Esophagus mucosa (tissue), 1 donor: ENCODE results near the gene EFCAB11. TPM values are rescaled to one million over a fixed set of nuclear protein-coding genes. Genes with fewer than 3 reads are reported as not detected.
A peak's percentile ranks its signal among the peaks of the same experiment; 100 is the strongest.

Experiments
- ATAC-seq: fragments of 200-7000 bp; cut with Tn5 transposase; one replicate; pipeline ENCODE4 v1.9.1; 2020
- total RNA-seq: library from RNA; stranded (reverse); gene quantifications from one replicate; pipeline ENCODE4 v1.2.4, GENCODE V29; 2023
- donor health status: DM: yes; HTN: yes; CAD: no.

The EFCAB11 gene
- total RNA-seq, 1 donor from 2014 or later, result 9.0 TPM

DNA sequence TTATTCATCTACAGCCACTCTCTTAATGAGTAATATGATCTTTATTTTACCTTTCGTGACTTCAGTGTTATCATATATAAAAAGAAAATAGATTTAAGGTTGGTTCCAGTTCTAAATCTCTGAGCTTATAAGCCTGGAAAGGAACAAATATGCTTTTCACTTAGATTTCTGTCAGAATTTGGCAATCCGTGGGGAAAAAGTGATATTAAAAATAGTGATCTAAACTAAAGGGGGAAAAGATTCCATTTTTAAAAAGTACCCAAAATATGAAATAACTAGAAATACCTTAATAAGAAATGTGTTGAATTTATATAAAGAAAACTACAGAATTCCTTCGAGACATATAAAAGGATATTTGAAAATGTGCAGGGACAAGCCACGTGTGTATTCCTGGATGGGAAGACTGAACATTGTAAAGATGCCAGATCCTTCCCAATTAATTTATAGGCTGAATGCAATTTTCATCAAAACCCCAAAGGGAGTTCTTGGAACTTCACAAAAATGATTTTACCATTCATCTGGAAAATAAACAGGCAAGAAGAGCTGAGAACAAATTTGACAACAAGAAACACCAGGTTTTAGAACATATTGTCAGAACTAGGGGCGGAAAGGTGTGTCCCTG lies 142.5 kb downstream of the EFCAB11 start:
- ATAC-seq, result no peak

DNA sequence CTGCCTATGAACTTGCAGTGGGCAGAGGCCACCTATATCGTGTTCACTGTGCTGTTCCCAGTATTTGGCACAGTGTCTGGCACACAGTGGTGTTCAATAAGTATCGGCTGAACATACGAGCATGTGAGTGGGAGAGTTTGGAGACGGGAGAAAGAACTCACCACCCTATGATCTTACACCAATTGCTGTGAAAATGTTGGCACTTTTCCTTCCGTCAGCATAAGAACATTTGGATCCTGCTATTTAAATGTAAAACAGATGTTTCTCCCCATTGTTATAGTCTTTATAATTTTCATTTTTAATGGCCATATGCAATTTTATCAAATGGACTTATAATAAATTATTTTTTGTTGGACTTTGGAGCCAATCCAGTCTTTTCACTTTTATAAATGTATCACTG lies 144.4 kb downstream of the EFCAB11 start:
- no peak for ATAC-seq

DNA sequence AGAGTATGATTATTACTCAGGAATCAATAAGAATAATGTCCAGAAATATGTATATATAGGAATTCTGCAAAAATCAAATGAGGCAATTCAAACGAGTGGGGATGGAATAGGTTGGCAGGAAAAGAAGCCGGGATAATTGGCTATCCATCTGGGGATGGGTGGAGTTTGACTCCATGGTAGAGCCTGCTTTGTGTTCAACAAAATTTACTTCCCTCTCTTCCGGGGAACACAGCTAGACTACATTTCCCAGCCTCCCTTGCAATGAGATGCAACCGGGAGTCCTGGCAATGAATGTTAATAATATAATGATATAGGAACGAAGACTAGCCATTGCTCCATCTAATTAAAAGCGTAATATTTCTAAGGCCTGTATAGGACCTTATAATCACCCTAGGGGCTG lies 146.6 kb downstream of the EFCAB11 start:
- ATAC-seq, result no peak

DNA sequence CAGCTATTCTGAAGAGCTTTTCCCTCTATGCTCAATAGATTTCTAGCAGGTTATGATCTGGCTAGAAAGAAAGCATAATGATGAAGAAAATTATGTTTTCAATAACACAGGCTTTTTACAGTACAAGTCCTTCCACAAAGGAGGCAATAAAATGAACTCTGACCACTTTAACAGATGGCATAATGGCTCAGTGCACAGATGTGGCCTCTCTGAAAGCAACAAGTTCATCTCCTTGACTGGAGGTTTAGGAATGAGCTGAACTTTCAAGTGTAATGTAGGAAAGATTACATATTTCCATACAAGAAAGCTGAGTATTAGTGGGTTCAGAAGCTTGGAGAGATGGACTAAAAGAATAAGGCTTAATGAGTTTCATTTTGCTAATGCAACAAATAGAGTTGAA lies 147.4 kb downstream of the EFCAB11 start:
- no peak for ATAC-seq

DNA sequence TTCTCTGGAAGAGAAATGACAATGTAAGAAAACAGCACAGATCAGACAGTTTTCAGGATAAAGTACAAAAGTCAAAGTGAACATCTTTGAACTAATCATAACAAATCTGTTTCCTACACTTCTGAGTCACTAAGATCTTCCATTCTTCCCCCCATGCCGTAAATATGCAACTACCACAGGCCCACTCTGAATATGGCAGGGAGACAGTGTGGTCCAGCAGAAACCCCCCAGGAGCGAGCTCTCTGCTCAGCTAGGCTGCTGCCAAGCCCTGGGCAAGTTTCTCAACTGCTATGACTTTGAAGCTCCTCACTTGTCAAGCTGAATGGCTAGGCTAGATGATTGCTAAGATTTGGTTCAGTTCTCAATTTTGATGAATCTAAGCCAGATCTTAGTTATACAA lies 148.1 kb downstream of the EFCAB11 start:
- ATAC-seq, result no peak

DNA sequence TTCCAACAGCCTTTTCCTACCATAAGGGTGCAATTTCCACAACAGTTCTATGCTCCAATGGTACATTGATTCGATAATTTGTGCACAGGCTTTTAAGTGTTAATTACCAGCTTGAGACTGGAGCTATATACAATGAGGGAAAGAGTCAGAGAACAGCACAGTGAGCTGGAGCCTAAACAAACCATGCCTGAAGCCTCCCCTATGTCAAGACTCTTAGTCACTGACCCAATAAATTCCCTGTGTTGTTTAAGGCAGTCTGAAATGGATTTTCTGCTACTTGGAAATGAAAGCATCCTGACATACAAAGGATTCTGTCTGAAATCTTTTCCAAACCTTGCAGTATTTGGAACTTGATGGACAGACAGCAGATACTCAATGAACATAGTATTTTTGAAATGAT lies 149.0 kb downstream of the EFCAB11 start:
- ATAC-seq, result no peak

DNA sequence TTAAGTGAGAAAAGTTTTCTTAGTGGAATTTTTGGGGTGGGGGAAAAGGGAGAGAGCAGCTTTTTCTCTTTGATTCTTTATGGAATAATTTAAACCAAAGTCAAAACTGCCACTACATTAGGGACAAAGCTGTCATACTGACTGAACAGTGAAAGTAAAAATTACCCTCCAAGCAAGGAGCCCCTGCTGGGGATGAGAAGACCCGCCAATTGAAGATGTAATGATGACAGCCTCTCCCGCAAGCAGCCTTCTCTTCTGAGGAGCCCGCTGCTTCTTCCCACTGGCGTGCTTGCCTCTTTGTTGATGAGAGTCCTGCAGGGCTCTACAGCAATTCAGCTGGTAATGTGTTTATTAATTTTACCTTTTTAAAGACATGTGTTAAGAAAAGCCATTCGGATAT lies 151.0 kb downstream of the EFCAB11 start:
- no peak for ATAC-seq

DNA sequence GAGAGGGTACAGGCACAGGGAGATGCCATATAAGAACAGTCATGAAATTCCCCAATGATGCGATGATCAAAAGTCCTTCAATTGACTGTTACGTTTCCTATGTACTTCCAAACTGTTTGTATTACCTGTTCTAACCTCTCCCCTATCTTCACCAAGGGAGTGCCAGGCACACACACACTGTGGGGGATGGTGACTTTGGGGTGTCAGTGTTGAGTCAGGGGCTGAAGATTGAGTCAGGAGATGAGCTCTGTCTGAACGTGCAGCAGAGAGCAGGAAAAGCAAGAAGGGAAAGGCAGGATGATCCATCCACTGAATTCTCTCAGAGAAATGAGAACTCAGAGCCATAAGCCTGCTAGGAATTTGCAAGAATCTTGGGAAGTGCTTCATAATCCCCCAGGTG lies 153.4 kb downstream of the EFCAB11 start:
- peak; percentile 100 for ATAC-seq

DNA sequence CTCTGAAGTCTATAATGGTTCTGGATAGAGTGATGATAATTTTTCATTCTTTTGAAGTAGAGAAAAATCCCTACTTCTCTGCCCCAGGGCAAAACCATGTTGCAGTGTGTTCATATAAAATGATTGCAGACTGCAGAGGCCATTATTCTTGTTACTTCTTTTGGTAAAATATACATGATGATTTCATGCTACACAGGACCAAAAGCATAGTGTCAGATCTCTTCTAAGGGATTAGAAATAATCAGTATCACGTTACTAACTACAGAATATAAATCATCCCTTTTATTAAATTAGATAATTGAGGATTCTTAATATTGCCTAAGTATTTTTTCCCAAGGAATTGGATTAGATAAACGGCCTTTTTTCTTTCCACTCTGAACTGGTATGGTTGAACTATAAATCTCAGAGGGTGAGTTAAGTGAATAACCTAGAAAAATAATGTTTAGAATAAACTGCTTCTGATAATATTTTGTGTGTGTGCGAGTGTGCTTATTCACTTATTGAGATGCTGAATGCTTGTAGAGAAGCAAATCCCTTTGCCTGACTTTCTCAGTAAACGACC lies 156.2 kb downstream of the EFCAB11 start:
- no peak for ATAC-seq

DNA sequence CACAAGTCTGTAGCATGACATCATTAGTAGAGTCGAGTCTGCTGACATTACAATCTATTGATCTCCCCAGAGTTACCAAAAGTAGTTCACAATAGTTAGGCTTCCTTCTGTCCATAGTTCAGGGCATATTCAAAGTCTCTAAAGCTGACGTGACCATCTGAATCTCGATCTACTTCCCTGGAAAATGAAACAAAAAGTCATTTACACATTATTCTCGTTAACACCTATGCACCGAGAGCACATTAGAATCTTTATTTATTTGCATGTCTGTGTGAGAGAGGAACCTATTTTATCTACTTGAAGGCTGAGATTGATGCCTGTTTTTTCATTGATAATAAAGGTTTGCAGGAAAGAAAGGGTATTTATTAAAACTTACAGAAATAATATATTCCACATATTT lies 157.4 kb downstream of the EFCAB11 start:
- ATAC-seq, result no peak

DNA sequence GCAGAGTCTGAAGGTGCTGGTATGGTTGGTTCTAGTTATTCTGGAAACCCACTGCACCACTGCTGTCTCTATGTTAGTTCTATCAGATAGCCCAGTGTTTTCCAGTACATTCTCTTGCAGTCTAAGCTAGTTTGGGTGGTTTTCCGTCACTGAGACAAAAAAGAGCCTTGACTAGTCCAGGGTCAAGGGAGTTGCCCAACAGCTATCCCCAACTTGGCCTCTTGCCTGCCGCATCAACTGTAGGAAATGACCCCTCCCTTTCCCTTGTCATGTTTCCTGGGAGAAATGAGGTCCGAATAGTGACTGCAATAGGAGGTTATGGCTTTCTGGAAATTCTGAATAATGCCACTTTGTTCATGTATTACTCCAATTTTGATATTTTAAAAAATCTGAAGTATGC lies 160.4 kb downstream of the EFCAB11 start:
- ATAC-seq, result no peak

DNA sequence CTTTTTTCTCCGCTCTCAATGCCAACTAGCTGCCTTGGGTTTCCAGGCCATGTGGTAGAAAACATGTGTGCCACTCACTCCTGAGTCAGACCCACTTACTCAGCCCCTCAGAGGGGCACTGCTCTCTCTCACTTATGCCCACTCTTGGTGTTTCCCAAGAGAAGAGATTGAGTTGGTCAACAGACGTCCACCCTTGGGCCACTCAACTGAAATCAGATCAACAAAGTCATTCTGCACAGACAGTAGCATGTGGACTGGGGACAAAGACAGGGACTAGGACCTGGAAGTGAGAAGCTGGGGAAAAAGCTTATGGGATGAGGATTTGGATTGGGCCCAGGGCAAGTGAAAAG lies 161.2 kb downstream of the EFCAB11 start:
- ATAC-seq, result no peak

DNA sequence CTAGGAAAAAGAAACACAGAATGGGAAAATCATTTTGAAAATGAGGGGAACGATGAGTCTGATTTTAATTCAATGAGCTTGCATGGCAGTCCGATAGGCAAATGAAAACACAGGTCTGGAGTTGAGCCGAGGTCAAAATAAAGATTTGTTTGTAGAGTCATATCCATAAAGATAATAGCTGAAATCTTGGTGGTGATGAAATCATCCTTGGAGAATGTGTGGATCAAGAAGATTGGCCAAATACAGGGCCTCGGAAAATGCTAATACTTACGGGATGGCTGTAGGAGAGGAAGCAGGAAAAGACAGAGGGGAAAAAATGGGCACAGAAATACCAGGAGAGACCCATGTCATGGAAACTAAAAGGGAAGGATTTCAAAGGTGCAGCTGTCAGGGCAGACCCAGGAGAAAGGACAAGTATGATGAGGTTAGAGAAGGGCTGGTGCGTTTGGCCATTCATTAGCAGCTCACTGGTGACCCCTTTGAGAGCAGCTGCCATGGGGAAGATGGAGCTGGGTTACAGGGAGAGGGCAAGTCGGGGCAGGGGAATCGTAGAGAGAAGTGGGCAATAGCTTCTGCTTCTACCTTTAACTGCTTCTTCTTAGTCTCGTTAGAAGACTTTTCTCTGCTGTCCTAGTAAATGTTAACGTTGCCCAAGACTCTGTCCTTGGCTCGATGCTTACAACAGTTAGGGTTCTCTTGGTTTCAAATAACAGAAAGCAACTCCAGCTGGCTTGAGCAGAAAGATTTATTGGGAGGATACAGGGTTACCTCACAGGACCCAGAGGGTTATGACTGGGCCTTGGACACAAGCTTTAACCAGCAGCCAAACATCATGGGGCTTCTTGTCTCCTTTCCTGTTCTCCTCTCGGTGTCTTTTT lies 161.8 kb downstream of the EFCAB11 start:
- ATAC-seq, result no peak

DNA sequence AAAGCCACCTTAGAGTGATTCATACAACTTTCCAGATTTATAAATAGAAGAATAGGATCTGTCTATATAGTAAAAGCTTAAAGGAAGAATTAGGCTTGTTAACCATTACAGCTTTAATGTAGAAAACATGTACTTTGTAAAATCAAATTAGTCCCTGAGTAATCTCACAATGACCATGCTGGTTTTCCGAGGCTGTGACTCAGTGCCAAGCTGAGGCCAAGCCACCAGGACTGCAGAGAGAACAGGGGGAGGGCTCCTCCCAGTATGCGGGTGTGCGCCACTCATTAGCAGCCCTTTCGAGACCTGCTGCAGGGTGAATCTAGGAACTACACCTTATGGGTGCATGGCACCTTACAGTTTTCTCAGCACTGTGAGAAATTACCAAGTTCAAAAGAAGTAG lies 167.0 kb downstream of the EFCAB11 start:
- ATAC-seq, result peak; percentile 77

DNA sequence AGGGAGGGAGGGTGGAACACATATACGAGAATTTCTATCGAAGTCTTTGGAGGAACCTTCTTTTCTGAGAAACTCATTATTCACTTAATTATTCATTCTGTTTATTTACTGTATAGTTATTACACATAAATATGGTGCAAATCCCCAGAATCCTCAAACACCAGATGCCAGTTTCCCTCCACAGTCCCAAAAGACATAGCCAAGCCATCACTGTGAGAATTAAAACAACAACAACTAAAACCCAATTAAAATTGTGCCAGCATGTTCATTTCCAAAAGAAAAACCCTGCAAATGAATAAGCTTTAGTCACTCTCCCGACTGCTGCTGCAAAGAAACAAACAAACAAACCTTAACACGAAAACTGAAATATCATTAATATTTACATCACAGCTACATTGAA lies 173.5 kb downstream of the EFCAB11 start:
- ATAC-seq, result no peak

DNA sequence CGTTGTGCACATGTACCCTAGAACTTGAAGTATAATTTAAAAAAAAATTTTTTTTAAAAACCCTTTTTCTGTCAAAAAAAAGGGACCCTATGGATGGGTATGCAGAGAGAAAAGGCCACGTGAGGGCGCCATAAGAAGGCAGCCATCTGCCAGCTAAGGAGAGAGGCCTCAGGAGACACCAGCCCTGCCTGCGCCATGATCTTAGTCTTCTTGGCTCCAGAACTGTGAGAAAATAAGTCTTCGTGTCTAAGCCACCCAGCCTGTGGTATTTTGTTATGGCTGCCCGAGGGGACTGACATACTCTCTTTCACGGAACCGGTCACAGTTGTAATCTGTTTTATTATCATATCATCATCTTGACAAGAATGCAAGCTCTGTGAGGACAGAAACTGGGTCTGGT lies 174.8 kb downstream of the EFCAB11 start:
- no peak for ATAC-seq

DNA sequence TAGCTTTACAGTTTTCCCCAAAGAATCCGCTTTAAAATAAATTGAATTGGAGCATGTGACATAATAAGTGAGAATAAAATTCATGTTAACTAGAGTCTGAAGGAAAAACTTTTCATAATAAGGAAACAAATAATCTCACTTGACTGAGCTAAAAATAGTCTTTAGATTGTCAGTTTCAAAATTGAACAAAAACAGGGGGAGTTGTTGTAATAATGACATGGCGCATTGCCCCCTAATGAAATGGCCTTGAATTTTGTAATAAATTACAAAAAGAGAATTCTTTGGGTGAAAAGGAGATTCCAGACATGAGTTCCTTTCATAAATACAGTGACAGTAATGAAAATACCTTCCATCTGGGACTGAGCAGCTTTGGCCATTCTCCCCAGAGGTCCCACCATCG lies 178.6 kb downstream of the EFCAB11 start:
- no peak for ATAC-seq

DNA sequence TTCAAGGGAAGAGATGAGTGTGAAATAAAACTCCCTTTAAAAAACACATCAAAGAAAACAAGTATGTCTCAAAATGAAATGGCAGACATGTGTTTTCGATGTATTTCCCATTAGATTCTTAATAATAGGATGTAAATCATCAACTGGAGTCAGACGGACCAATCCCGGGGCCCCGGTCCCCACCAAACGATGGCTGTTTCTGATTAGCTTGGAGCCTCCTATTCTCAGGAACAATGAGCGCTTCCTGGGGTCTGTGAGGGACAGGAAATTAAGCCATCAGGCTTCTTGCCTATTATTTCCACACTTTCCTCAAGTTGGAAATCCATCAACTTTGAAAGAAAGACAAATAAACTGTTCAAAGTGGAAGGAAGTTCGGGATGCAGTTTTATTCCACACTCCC lies 179.4 kb downstream of the EFCAB11 start:
- ATAC-seq, result no peak

DNA sequence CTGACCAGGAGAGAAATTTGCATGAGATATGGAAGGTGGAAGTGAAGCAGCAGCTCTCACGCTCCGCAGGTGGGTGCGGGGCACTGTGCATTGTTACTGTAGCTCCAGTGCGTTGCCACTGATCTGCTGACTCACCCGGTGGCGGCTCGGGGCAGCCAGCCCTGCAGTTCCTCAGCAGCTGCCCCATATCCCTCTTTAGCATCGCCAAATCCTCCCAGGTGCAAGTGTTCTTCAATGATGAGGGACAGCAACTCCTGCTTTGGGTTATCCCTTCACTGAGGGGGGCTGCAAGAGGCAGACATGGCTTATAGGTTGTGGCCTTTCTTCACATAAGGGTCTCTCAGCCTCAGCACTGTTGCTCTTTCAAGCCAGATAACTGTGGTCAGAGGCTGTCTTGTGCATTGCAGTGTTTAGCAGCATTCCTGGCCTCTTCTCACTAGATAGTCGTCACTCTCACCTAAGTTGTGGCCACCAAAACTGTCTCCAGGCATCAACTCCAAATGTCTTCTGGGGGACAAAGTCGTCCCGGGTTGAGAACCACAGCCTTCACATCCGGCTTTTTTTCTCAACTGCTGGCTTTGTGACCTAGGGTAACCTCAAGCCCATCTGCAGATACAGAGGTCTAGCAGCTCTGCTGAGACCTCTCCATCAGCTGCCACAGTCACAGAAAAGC lies 180.8 kb downstream of the EFCAB11 start:
- peak; percentile 88 for ATAC-seq

DNA sequence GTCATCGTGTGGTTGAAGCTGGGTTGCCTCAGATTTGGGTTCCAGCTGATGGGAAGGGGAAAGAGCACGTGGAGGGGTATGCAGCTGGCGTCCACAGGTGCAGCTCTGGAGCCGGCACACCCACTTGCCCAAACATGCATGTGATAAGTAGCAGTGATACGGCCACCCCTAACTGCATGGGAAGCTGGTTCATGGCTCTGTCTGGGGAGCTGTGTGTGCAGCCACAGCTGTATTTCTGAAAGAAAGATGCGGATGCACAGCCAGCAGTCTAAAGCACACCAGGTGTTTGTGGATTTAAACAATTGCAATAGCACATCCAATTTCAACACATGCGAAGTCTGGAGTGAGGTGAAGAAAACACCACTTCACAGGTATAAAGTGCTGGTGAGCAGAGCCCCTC lies 181.4 kb downstream of the EFCAB11 start:
- no peak for ATAC-seq

DNA sequence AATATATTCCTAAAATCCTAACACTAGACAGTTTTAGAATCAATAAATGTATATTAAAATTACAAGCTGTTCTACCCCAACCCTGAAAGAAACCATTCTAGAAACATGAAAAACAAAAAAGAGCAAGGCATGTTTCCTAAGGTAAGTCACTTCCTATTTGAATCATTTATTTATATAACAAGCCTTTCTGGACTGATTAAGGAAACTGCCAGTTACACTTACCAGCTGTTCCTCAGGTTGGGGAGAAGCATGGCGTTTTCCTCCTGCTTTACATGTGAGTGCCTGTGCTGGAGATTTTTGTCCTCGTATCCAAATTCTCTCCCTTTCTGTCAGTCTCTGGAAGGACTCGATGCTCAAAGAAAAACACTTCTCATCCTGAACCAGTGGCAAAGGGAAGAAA lies 183.3 kb downstream of the EFCAB11 start:
- ATAC-seq, result no peak

DNA sequence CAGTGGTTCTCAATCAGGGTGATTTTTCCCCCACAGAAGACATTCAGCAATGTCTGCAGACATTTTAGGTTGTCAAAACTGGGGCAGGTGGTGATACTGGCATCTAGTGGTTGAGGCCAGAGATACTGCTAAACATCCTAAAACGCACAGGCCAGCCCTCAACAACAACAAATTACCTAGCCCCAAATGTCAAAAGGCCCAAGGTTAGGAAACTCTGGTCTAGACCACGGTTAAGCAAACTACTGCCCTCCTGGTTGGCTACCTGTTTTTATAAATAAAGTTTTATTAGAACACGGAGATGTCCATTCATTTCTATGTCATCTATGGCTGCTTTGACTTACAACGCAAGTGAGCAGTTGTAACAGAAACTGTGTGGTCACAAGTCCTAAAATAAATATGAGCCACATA lies 186.7 kb downstream of the EFCAB11 start:
- peak; percentile 80 for ATAC-seq

DNA sequence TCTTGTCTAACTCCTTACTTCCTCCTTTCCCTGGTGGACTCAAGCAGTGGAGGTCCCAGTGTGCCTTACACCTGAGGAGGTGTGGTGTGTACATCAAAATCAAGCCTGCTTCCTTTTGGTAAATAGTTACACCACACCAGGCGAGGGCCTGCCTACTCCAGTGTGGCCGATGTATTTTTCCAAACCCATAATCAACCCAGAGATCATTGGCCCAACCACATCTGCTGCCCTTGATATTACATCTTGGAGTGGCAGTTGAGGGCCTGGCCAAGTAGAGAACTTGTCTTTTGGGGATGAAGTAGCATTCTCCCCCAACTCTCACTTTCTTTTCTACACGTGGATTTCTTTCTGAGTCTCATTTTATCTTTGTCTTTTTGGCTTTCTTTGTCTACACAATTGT lies 187.4 kb downstream of the EFCAB11 start:
- ATAC-seq, result no peak

DNA sequence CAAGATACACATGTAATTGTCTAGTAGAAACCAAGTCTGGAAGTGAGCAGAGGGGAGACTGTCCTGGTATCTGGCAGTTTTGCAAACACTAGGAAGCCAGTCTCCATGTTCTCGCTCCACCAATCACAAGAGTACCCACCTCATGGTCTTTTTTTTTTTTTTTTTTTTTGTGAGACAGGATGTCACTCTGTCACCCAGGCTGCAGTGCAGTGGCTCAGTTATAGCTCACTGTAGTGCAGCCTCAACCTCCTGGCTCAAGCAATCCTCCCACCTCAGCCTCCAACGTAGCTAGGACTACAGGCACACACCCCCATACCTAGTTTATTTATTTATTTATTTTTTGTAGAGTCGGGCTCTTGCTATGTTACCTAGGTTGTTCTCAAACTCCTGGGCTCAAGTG lies 189.2 kb downstream of the EFCAB11 start:
- ATAC-seq, result no peak
